Dermis microvascular lymphatic vessel endothelial cell (primary cell): Measurements from ENCODE around the gene TDRKH. TPM values are rescaled to one million over a fixed set of nuclear protein-coding genes. Genes with fewer than 3 reads are reported as not detected.
"Not testable (repeated sequence)": the region's sequence is repeated elsewhere in the genome, so short reads cannot be mapped to it uniquely, and the experiment has no call there.

Source experiments
- DNase-seq, 2 donors: peaks; one replicate each; pipeline versions ENCODE4 v3.0.0 to v3.0.0-alpha.2; 2010; ENCODE audit warnings: low read depth in 2 of 2
- total RNA-seq: library from RNA; depleted of rRNA; stranded (reverse); fragments of >200 nt; gene quantifications from 2 replicates; pipeline ENCODE4 v1.2.1, GENCODE V29; 2014

Gene TDRKH
- total RNA-seq, 1 donor from 2014 or later = 4.2 TPM

- no peak for DNase-seq
Measured at GRCh38 chr1:151803164-151803563, 12.9 kb upstream of the TDRKH start.

GRCh38 chr1:151802372-151802771 is 12.1 kb upstream of the TDRKH start:
- no peak for DNase-seq

GRCh38 chr1:151801846-151802245 is 11.5 kb upstream of the TDRKH start:
- DNase-seq = no peak

- DNase-seq = no peak
Measured at GRCh38 chr1:151801310-151801820, 11.1 kb upstream of the TDRKH start.

GRCh38 chr1:151800830-151801229 is 10.5 kb upstream of the TDRKH start:
- DNase-seq = no peak

GRCh38 chr1:151799179-151800022 is 9.1 kb upstream of the TDRKH start:
- no peak for DNase-seq

GRCh38 chr1:151798571-151798970 is 8.3 kb upstream of the TDRKH start:
- DNase-seq = no peak

- DNase-seq = peak; percentile 5 to 33
Measured at GRCh38 chr1:151790940-151791651, 796 bp upstream of the TDRKH start.

GRCh38 chr1:151787689-151788088 is 2.6 kb downstream of the TDRKH start:
- no peak for DNase-seq

GRCh38 chr1:151783796-151784195 is 6.5 kb downstream of the TDRKH start:
- no peak for DNase-seq

- DNase-seq = no peak
Measured at GRCh38 chr1:151782741-151783140, 7.6 kb downstream of the TDRKH start.

- not testable (repeated sequence) for DNase-seq
Measured at GRCh38 chr1:151782026-151782425, 8.3 kb downstream of the TDRKH start.

- DNase-seq = not testable (repeated sequence)
Measured at GRCh38 chr1:151780736-151781135, 9.6 kb downstream of the TDRKH start.

- DNase-seq = no peak
Measured at GRCh38 chr1:151779852-151780251, 10.4 kb downstream of the TDRKH start.

GRCh38 chr1:151777317-151777716 is 13.0 kb downstream of the TDRKH start:
- DNase-seq = no peak

- DNase-seq = no peak
Measured at GRCh38 chr1:151776665-151777062, 13.6 kb downstream of the TDRKH start.

GRCh38 chr1:151775894-151776664 is 14.2 kb downstream of the TDRKH start:
- DNase-seq = no peak

- DNase-seq = no peak
Measured at GRCh38 chr1:151774256-151774922, 15.9 kb downstream of the TDRKH start.

GRCh38 chr1:151773702-151774101 is 16.6 kb downstream of the TDRKH start:
- no peak for DNase-seq

- not testable (repeated sequence) for DNase-seq
Measured at GRCh38 chr1:151769270-151769669, 21.0 kb downstream of the TDRKH start.

GRCh38 chr1:151768351-151769066 is 21.8 kb downstream of the TDRKH start:
- not testable (repeated sequence) for DNase-seq
